WTC11 (cell line): ENCODE data around the gene FADS6. TPM values are rescaled to one million over a fixed set of nuclear protein-coding genes. Genes with fewer than 3 reads are reported as not detected.
A peak's percentile ranks its signal among the peaks of the same experiment; 100 is the strongest.

ENCODE experiments used
- ATAC-seq: fragments of 200-7000 bp; cut with Tn5 transposase; 2 replicates; pipeline ENCODE4 v1.10.0; 2021; ENCODE audit warnings: mild to moderate bottlenecking, moderate library complexity
- CTCF ChIA-PET: fragments of 300-600 bp; sonication (Branson Sonifier 250); formaldehyde crosslinking; loops from one replicate; lab custom pipeline; 2021; ENCODE audit warnings: antibody characterized with exemption; lab: Charles Lee
- POLR2A ChIA-PET: fragments of 350-600 bp; sonication (Branson Sonifier 250); formaldehyde crosslinking; loops from one replicate; lab custom pipeline; 2021; ENCODE audit warnings: antibody characterized with exemption; lab: Charles Lee
- DNase-seq: peaks from one replicate; pipeline ENCODE4 v3.0.0; 2021; ENCODE audit warnings: low spot score
- H3K27ac Mint-ChIP-seq: 2 replicates; pipeline ENCODE4 v1.8.0; 2021; ENCODE audit warnings: mixed read lengths
- H3K27me3 Mint-ChIP-seq: 2 replicates; pipeline ENCODE4 v1.8.0; 2021; ENCODE audit warnings: low read depth, mild to moderate bottlenecking, moderate library complexity, mixed read lengths
- H3K36me3 Mint-ChIP-seq: 2 replicates; pipeline ENCODE4 v1.8.0; 2021; ENCODE audit warnings: mixed read lengths
- H3K4me1 Mint-ChIP-seq: 2 replicates; pipeline ENCODE4 v1.8.0; 2022; ENCODE audit warnings: mixed read lengths
- H3K4me3 Mint-ChIP-seq: 2 replicates; pipeline ENCODE4 v1.8.0; 2021; ENCODE audit warnings: mild to moderate bottlenecking, moderate library complexity, mixed read lengths
- H3K9me3 Mint-ChIP-seq: 2 replicates; pipeline ENCODE4 v1.8.0; 2021; ENCODE audit warnings: mixed read lengths
- ATF1 ChIP-seq: sonication (generic); formaldehyde crosslinking; IDR thresholded peaks from 2 replicates; pipeline ENCODE4 v1.8.1; 2023; ENCODE audit warnings: mild to moderate bottlenecking, moderate library complexity, missing genetic modification reagents
- CTCF ChIP-seq: fragments of 200-600 bp; IDR thresholded peaks from 2 replicates; pipeline ENCODE4 v1.8.0; 2022; ENCODE audit warnings: antibody characterized with exemption
- FOXP4 ChIP-seq: sonication (generic); formaldehyde crosslinking; IDR thresholded peaks from 2 replicates; pipeline ENCODE4 v1.8.0; 2022; ENCODE audit warnings: mild to moderate bottlenecking, missing genetic modification reagents
- HMGXB4 ChIP-seq: sonication (generic); formaldehyde crosslinking; IDR thresholded peaks from 2 replicates; pipeline ENCODE4 v1.8.1; 2023; ENCODE audit warnings: mild to moderate bottlenecking, moderate library complexity, missing genetic modification reagents
- MYBL2 ChIP-seq: sonication (generic); formaldehyde crosslinking; IDR thresholded peaks from 2 replicates; pipeline ENCODE4 v1.8.1; 2023; ENCODE audit warnings: mild to moderate bottlenecking, moderate library complexity, missing genetic modification reagents
- PREB ChIP-seq: sonication (generic); formaldehyde crosslinking; IDR thresholded peaks from 2 replicates; pipeline ENCODE4 v1.8.1; 2022; ENCODE audit warnings: mild to moderate bottlenecking, missing genetic modification reagents, moderate library complexity, borderline replicate concordance
- TEAD1 ChIP-seq: sonication (generic); formaldehyde crosslinking; IDR thresholded peaks from 2 replicates; pipeline ENCODE4 v1.8.0; 2022; ENCODE audit warnings: mild to moderate bottlenecking, missing genetic modification reagents
- USF1 ChIP-seq: sonication (generic); formaldehyde crosslinking; IDR thresholded peaks from 2 replicates; pipeline ENCODE4 v1.8.0; 2022; ENCODE audit warnings: mild to moderate bottlenecking, missing genetic modification reagents
- ZNF263 ChIP-seq: sonication (generic); formaldehyde crosslinking; IDR thresholded peaks from 2 replicates; pipeline ENCODE4 v1.8.1; 2022; ENCODE audit warnings: low read depth, mild to moderate bottlenecking, moderate library complexity, missing genetic modification reagents
- total RNA-seq: library from RNA; stranded (reverse); gene quantifications from 3 replicates; pipeline ENCODE4 v1.2.3, GENCODE V29; 2021
- TF ChIP-seq, protein P1 (sequence below): fragments of 250-450 bp; sonication (Bioruptor Pico); IDR thresholded peaks from 2 replicates; pipeline ENCODE4 v1.9.0; 2021; ENCODE audit warnings: mild to moderate bottlenecking, borderline replicate concordance

FADS6 gene
- total RNA-seq, 1 experiment from 2014 or later, result 1.2 TPM

GRCh38 chr17:74865504-74866197 lies 27.8 kb downstream of the FADS6 start:
- Mint-ChIP-seq H3K4me3 (no peak overlapping the region), H3K27ac (no peak overlapping the region), H3K9me3 (no peaks in the 10 kb centered on the region), H3K27me3 (peaks cover 20% of the 10 kb centered on the region), H3K4me1 (peaks cover 14% of the 10 kb centered on the region), H3K36me3 (peaks cover 17% of the 10 kb centered on the region; the same call in 1 of the 2 replicates)
- ATAC-seq (peak; percentile 7; the same call in 1 of the 2 replicates), DNase-seq (no peak)
- ChIA-PET CTCF (interaction anchor here (0.5 to 14.0 kb wide), 32 partner anchors 8 to 248 kb away, joined by 3 to 347 read pairs (median 4); partner anchors contain the start of genes OTOP2 and RAB37), POLR2A (no interaction called here)
- TF ChIP-seq USF1 (CRISPR knock-in tag), result no peak
- 0 out of 2 replicates have a peak, but pooled peaks have one; percentile 17 for TF ChIP-seq ATF1
- no peak for TF ChIP-seq PREB
- TF ChIP-seq HMGXB4, result no peak
- no peak for TF ChIP-seq FOXP4
- TF ChIP-seq ZNF263, result peak; percentile 63; the same call in 1 of the 2 replicates
- TF ChIP-seq, protein P1, sequence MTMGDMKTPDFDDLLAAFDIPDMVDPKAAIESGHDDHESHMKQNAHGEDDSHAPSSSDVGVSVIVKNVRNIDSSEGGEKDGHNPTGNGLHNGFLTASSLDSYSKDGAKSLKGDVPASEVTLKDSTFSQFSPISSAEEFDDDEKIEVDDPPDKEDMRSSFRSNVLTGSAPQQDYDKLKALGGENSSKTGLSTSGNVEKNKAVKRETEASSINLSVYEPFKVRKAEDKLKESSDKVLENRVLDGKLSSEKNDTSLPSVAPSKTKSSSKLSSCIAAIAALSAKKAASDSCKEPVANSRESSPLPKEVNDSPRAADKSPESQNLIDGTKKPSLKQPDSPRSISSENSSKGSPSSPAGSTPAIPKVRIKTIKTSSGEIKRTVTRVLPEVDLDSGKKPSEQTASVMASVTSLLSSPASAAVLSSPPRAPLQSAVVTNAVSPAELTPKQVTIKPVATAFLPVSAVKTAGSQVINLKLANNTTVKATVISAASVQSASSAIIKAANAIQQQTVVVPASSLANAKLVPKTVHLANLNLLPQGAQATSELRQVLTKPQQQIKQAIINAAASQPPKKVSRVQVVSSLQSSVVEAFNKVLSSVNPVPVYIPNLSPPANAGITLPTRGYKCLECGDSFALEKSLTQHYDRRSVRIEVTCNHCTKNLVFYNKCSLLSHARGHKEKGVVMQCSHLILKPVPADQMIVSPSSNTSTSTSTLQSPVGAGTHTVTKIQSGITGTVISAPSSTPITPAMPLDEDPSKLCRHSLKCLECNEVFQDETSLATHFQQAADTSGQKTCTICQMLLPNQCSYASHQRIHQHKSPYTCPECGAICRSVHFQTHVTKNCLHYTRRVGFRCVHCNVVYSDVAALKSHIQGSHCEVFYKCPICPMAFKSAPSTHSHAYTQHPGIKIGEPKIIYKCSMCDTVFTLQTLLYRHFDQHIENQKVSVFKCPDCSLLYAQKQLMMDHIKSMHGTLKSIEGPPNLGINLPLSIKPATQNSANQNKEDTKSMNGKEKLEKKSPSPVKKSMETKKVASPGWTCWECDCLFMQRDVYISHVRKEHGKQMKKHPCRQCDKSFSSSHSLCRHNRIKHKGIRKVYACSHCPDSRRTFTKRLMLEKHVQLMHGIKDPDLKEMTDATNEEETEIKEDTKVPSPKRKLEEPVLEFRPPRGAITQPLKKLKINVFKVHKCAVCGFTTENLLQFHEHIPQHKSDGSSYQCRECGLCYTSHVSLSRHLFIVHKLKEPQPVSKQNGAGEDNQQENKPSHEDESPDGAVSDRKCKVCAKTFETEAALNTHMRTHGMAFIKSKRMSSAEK (CRISPR knock-in tag), result no peak
- no peak for TF ChIP-seq TEAD1 (CRISPR knock-in tag)

DNA sequence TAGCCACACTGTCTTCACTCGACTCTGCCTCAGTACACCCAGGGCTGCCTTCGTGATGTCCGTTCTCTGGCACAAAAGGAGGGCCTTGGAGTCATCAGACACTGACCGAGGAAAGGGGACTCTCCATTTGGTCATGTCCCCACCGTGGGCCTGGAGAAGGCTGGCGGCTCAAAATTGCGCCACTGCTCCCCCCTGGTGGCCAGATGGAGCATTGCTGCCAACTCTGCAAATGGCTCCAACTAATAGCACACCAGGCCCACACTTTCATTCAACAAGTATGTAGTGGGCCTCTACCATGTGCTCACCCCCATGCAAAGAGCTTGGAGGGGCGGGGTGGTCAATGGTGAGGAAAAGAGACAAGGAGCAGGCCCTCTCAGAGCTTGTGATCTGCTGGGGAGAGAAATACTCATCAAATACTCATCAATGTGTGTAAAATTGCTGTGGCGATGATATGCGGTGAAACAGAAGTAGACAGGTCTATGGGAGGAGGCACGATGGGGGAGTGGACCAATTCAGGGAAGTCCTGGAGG lies 28.5 kb downstream of the FADS6 start:
- Mint-ChIP-seq H3K27ac (peak overlapping the region; percentile 16), H3K4me3 (no peak overlapping the region), H3K27me3 (peaks cover 27% of the 10 kb centered on the region), H3K36me3 (peaks cover 16% of the 10 kb centered on the region; the same call in 1 of the 2 replicates), H3K4me1 (peaks cover 14% of the 10 kb centered on the region), H3K9me3 (no peaks in the 10 kb centered on the region)
- ChIA-PET CTCF (interaction anchor here (0.5 to 14.0 kb wide), 27 partner anchors 8 to 249 kb away, joined by 3 to 347 read pairs (median 4); partner anchors contain the start of genes OTOP2 and RAB37), POLR2A (no interaction called here)
- no peak for TF ChIP-seq MYBL2 (CRISPR knock-in tag)
- TF ChIP-seq CTCF, result peak; percentile 97
- peak; percentile 87 for DNase-seq
- ATAC-seq, result peak; percentile 63
